CD14-positive monocyte (primary cell): ENCODE measurements around the gene LRTM2. TPM values are rescaled to one million over a fixed set of nuclear protein-coding genes. Genes with fewer than 3 reads are reported as not detected.

Experiments
- DNase-seq, 3 donors: peaks; one replicate each; pipeline ENCODE4 v3.0.0-alpha.2; 2011 to 2022
- H2AFZ ChIP-seq: 2 replicates; pipeline ENCODE4 v1.6.0; 2012; ENCODE audit warnings: mild to moderate bottlenecking, low read depth, low read length, inconsistent platforms; ENCODE audit not compliant: insufficient read depth, poor library complexity, severe bottlenecking
- H3K27ac ChIP-seq, 2 donors: 1 replicate in 1 of 2; 2 replicates in 1 of 2; pipeline ENCODE4 v1.5.1; 2012 to 2013; ENCODE audit warnings: low read length in 2 of 2, control low read depth in 1 of 2, inconsistent platforms in 1 of 2, low read depth in 1 of 2, mild to moderate bottlenecking in 1 of 2
- H3K27me3 ChIP-seq, 2 donors: one replicate each; pipeline versions ENCODE4 v1.6.0 to v1.6.1; 2011 to 2013; ENCODE audit warnings: low read length in 2 of 2; ENCODE audit not compliant: control insufficient read depth in 2 of 2, insufficient read depth in 2 of 2
- H3K36me3 ChIP-seq, 2 donors: replicated peaks in 1 of 2; 1 replicate in 1 of 2; 2 replicates in 1 of 2; pipeline versions ENCODE4 v1.5.1 to v1.6.1; 2012 to 2013; ENCODE audit warnings: low read length in 2 of 2, control low read depth in 1 of 2, inconsistent platforms in 1 of 2, mild to moderate bottlenecking in 1 of 2; ENCODE audit not compliant: insufficient read depth in 2 of 2, control insufficient read depth in 1 of 2
- H3K4me1 ChIP-seq, 2 donors: 1 replicate in 1 of 2; 2 replicates in 1 of 2; pipeline versions ENCODE4 v1.5.1 to v1.6.1; 2012 to 2013; ENCODE audit warnings: low read length in 2 of 2, control low read depth in 1 of 2, inconsistent platforms in 1 of 2, mild to moderate bottlenecking in 1 of 2, moderate library complexity in 1 of 2; ENCODE audit not compliant: insufficient read depth in 2 of 2, control insufficient read depth in 1 of 2
- H3K4me2 ChIP-seq: replicated peaks from 2 replicates; pipeline ENCODE3; 2012; ENCODE audit warnings: low read length, moderate library complexity, mild to moderate bottlenecking; ENCODE audit not compliant: poor library complexity, severe bottlenecking; ENCODE audit errors: extremely low read depth
- H3K4me3 ChIP-seq, 3 experiments: fragments of 200-600 bp in 1 of 3; sonication (generic) in 1 of 3; replicated peaks in 1 of 3; 1 replicate in 2 of 3; 2 replicates in 1 of 3; pipeline ENCODE4 v1.5.1; 2011 to 2013; ENCODE audit warnings: low read length in 3 of 3, mild to moderate bottlenecking in 3 of 3, control low read depth in 2 of 3, low read depth in 2 of 3, inconsistent platforms in 1 of 3, moderate library complexity in 1 of 3
- H3K79me2 ChIP-seq: 2 replicates; pipeline ENCODE4 v1.6.0; 2012; ENCODE audit warnings: mild to moderate bottlenecking, control low read depth, inconsistent platforms, low read length, moderate library complexity; ENCODE audit not compliant: insufficient read depth
- H3K9ac ChIP-seq: 2 replicates; pipeline ENCODE4 v1.6.0; 2017; ENCODE audit warnings: low read length, mild to moderate bottlenecking; ENCODE audit not compliant: insufficient read depth, poor library complexity, severe bottlenecking
- H3K9me3 ChIP-seq, 2 donors: replicated peaks in 1 of 2; 1 replicate in 1 of 2; 2 replicates in 1 of 2; pipeline versions ENCODE4 v1.5.1 to v1.6.1; 2012 to 2013; ENCODE audit warnings: low read length in 2 of 2, control low read depth in 1 of 2; ENCODE audit not compliant: control insufficient read depth in 1 of 2, insufficient read depth in 1 of 2
- H4K20me1 ChIP-seq: 2 replicates; pipeline ENCODE4 v1.6.0; 2012; ENCODE audit warnings: mild to moderate bottlenecking, low read length, control low read depth, moderate library complexity; ENCODE audit not compliant: insufficient read depth
- H3K27ac Mint-ChIP-seq, 7 donors: one replicate each; pipeline ENCODE4 v1.8.0; 2020; ENCODE audit warnings: mild to moderate bottlenecking in 7 of 7, mixed read lengths in 7 of 7, moderate library complexity in 6 of 7, inconsistent platforms in 2 of 7
- H3K27me3 Mint-ChIP-seq, 3 donors: one replicate each; pipeline ENCODE4 v1.8.0; 2021 to 2022; ENCODE audit warnings: low read depth in 3 of 3, mild to moderate bottlenecking in 3 of 3, mixed read lengths in 3 of 3, moderate library complexity in 3 of 3, inconsistent platforms in 1 of 3
- H3K36me3 Mint-ChIP-seq, 2 donors: one replicate each; pipeline ENCODE4 v1.8.0; 2020; ENCODE audit warnings: mixed read lengths in 2 of 2, inconsistent platforms in 1 of 2, mild to moderate bottlenecking in 1 of 2
- H3K4me1 Mint-ChIP-seq: one replicate; pipeline ENCODE4 v1.8.0; 2020; ENCODE audit warnings: mild to moderate bottlenecking, mixed read lengths
- H3K4me3 Mint-ChIP-seq, 2 donors: one replicate each; pipeline ENCODE4 v1.8.0; 2020; ENCODE audit warnings: mild to moderate bottlenecking in 2 of 2, mixed read lengths in 2 of 2, moderate library complexity in 1 of 2
- H3K9me3 Mint-ChIP-seq, 7 donors: one replicate each; pipeline ENCODE4 v1.8.0; 2020 to 2022; ENCODE audit warnings: mixed read lengths in 7 of 7, mild to moderate bottlenecking in 6 of 7, moderate library complexity in 6 of 7, inconsistent platforms in 2 of 7
- CTCF ChIP-seq: fragments of 200-600 bp; IDR thresholded peaks from one replicate; pipeline ENCODE4 v1.8.0; 2022; ENCODE audit warnings: antibody characterized with exemption, mild to moderate bottlenecking
- WGBS: methylation state at CpG from one replicate; pipeline ENCODE4 v1.1.5; 2013; ENCODE audit warnings: missing lambda C conversion rate; ENCODE audit not compliant: insufficient coverage; 5-methylcytosine and 5-hydroxymethylcytosine counted together
- intact Hi-C, 2 donors: fragments of 100-400 bp; cut with micrococcal nuclease; formaldehyde crosslinking; loops; one replicate each; pipeline versions ENCODE4 v1.15.0 to v1.15.1; 2023
- polyA plus RNA-seq, 3 donors: library from polyadenylated mRNA; depleted of rRNA in 1 of 3; unstranded in 2 of 3; stranded (reverse) in 1 of 3; fragments of 300-500 nt in 2 of 3; fragments of >200 nt in 1 of 3; fragmentation: Illumina TruSeq in 2 of 3; gene quantifications; 1 replicate in 2 of 3; 2 replicates in 1 of 3; pipeline ENCODE4 v1.2.3, GENCODE V29; 2012 to 2021

The LRTM2 gene
- polyA plus RNA-seq, 3 donors, result not detected

DNA sequence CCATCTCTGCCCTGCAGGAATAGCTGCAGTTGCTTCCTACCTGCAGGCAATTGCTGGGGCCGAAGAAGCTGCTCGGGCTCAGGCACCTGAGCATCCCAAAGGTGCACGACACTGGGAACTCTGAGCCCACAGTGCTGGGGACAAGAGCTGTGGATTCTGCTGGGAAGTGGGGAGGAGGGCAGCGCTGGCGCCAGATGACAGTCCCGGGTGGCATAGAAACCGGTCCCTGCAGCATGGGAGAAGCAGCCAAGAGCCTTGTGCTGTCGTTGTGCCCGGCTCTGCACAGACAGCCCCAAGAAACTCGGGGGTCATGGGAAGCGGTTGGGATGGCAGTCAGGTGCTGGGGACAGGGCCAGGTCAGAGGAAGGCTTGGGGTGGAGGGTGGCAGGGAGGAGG is 529 bp downstream of the LRTM2 start:
- peaks cover 0 to 7% (median 3%) of the 10 kb centered on the region in 7 donors for H3K9me3 Mint-ChIP-seq
- Histone ChIP-seq H4K20me1 (no peaks in the 10 kb centered on the region), H2AFZ (no peak overlapping the region), H3K9me3 (no peaks in the 10 kb centered on the region), H3K27me3 (peaks cover 10 to 36% of the 10 kb centered on the region in 2 donors), H3K27ac (no peak overlapping the region), H3K4me3 (no peak overlapping the region), H3K36me3 (no peaks in the 10 kb centered on the region), H3K79me2 (no peaks in the 10 kb centered on the region), H3K9ac (no peak overlapping the region), H3K4me1 (peaks cover under 1 to 10% of the 10 kb centered on the region in 2 donors), H3K4me2 (no peak overlapping the region)
- 82% methylated on average over 10 of the region's 11 CpGs for WGBS
- H3K4me3 Mint-ChIP-seq, result peak overlapping the region in 1 of 2 donors; percentile 83
- DNase-seq, result no peak
- intact Hi-C loops, result no loop called here
- TF ChIP-seq CTCF, result no peak
- peaks cover 3% of the 10 kb centered on the region in 2 donors for H3K36me3 Mint-ChIP-seq
- H3K4me1 Mint-ChIP-seq, result peaks cover 16% of the 10 kb centered on the region
- H3K27ac Mint-ChIP-seq, result no peak overlapping the region
- H3K27me3 Mint-ChIP-seq, result peaks cover 35 to 42% (median 37%) of the 10 kb centered on the region in 3 donors

DNA sequence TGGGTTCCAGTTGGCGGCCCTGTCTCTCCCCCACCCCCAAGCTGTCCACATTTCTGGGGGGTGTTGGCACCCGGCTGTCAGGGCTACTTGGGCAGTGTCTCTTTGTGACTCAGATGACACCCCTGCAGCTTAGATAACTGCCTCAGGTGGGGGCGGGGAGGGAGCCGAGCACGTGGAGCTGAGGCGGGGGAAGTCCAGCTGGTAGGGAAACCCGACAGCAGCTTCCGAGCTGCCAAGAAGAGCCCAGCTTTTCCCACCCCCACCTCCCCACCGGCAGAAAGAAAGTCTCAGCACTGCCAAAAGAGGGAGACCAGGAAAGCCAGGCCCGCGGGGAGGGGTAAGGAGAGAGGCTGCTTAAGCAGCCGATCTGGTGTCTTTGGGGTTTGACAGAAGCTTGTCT is 1.4 kb downstream of the LRTM2 start:
- Histone ChIP-seq H2AFZ (no peak overlapping the region), H3K36me3 (no peaks in the 10 kb centered on the region), H3K9ac (no peak overlapping the region), H3K4me2 (no peak overlapping the region), H3K9me3 (no peaks in the 10 kb centered on the region), H3K27me3 (peaks cover 10 to 36% of the 10 kb centered on the region in 2 donors), H3K27ac (no peak overlapping the region), H4K20me1 (no peaks in the 10 kb centered on the region), H3K79me2 (no peaks in the 10 kb centered on the region), H3K4me1 (peaks cover 0 to 5% of the 10 kb centered on the region in 2 donors), H3K4me3 (no peak overlapping the region)
- Mint-ChIP-seq H3K36me3 (peaks cover 3% of the 10 kb centered on the region in 2 donors), H3K9me3 (peaks cover 0 to 7% (median 3%) of the 10 kb centered on the region in 7 donors), H3K4me3 (peak overlapping the region in 1 of 2 donors; percentile 42), H3K27me3 (peaks cover 35 to 42% (median 37%) of the 10 kb centered on the region in 3 donors), H3K4me1 (peaks cover 12% of the 10 kb centered on the region), H3K27ac (no peak overlapping the region)
- intact Hi-C loops, result no loop called here
- no peak for DNase-seq
- 72% methylated on average over 2 of the region's 12 CpGs for WGBS
- TF ChIP-seq CTCF, result no peak
